GM19193 (cell line): ENCODE measurements around the gene SLC25A26.

Experiments used
- POLR2A ChIP-seq: IDR thresholded peaks from 4 replicates; pipeline ENCODE4 v1.6.1; 2011; ENCODE audit not compliant: insufficient read depth, insufficient read length; ENCODE audit errors: extremely low read depth

SLC25A26 gene

DNA sequence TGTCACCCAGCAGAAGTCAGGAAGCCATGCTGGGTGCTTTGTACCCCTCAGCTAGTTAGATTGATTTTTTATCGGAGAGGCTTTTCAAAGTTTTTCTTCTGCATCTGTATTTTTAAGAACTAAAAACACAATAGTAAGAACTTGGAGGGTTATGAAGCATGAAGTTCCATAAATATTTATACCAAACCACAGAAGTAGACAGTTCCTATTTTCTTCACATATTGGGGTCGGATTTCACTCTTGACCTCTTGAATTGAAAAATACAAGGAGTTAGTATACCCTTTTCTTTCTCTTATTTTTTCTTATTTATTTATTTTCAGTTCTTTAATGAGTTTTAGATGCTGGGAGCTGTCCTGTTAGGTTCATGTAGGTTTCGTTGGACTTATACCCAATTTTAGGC, 35.1 kb downstream of the SLC25A26 start:
- TF ChIP-seq POLR2A = no peak

GRCh38 chr3:66256806-66257205, 36.0 kb downstream of the SLC25A26 start:
- TF ChIP-seq POLR2A = no peak

GRCh38 chr3:66259566-66260255, 38.9 kb downstream of the SLC25A26 start:
- no peak for TF ChIP-seq POLR2A

GRCh38 chr3:66260431-66260830, 39.6 kb downstream of the SLC25A26 start:
- no peak for TF ChIP-seq POLR2A

GRCh38 chr3:66261355-66261754, 40.6 kb downstream of the SLC25A26 start:
- no peak for TF ChIP-seq POLR2A

DNA sequence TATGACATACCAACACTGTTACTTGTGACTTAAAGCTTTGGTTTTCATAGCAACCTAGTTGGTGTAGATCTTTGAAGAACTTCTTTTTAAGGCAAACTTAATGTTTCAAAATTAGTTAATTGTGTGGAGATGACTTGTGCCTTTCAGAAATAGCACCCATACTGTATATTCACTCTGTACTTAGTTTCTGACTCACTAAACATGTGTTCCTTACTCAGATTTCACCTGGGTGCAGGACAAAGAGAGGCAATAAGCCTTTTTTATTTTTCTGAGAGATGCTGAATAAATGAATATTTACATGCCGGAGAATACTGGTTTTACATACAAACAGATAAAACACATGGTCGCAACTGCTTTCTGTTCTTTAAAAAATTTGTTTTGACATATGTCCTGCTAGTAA, 44.8 kb downstream of the SLC25A26 start:
- TF ChIP-seq POLR2A = no peak

DNA sequence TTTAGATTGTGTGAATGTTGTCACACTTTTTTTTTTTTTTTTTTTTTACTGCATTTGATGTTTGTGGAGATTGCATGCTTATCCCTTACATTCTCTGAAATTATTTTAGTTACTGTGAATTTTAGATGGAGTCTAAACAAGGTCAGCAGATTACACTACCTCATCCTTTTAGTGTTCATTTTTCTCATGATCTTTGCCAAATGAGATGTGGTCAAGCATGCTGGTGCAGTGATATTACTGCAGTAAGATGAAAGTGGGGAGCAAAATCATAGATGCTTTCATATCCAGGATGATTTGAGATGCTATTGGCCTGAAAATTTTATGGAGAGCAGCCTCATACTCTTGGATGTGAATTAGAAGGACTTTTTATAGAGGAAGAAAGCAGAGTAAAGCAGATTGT, 45.8 kb downstream of the SLC25A26 start:
- no peak for TF ChIP-seq POLR2A

GRCh38 chr3:66267031-66267430, 46.2 kb downstream of the SLC25A26 start:
- no peak for TF ChIP-seq POLR2A

DNA sequence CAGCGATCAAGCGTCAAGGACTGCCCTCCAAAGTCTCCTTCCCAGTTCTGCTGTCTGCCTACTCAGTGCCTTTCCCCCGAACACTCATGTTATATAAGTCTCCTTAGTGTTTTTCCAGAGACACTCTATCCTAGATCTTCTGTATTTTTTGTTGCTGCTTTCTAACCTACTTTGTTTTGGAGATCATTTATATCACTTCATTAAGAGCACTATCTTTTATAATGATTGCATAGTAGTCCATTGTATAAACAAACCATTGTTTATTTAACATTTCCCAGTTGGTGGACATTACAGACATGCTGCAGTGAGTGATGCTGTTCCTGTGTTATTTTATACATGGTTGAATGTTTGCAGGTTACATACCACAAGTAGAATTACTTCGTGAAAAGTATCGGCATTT, 47.1 kb downstream of the SLC25A26 start:
- no peak for TF ChIP-seq POLR2A

- no peak for TF ChIP-seq POLR2A
Observed at GRCh38 chr3:66268864-66269263, 48.1 kb downstream of the SLC25A26 start.

DNA sequence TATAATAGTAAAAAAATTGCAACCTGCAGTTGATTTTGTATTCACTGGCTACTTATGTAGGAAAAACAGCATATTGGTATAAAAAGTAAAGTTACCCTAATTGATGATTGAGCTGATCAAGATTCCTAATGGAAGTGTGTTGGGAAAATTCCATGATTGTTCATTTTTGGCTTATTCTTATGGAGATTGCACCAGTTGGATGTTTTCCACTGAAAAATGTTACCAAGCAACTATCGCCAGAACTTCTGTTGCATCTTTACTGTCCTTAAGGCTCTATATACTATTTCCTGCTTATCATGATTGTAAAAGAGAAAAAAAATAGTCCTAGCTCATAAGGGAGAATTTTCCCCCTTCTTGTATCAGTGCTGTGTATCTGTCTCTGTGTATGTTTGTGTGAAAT, 48.6 kb downstream of the SLC25A26 start:
- TF ChIP-seq POLR2A = no peak

DNA sequence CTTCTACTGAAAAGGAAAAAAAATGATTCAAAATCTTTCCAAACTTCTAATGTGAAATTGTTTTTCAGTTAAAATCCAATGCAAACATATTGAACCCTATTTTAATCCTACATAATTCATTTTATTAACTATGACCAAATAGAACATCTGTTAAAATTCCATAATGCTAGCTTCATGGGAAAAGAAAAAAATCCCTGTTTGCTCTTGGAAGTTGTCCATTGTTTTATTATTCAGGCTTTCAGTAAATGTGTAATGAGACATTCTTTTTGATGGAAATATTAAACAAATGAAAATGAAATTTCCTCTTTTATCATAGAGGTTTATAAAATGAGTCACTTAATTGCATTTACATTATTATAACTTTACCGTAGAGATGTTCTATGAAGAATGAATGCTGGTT, 49.5 kb downstream of the SLC25A26 start:
- TF ChIP-seq POLR2A = no peak

- no peak for TF ChIP-seq POLR2A
Observed at GRCh38 chr3:66270701-66271100, 49.9 kb downstream of the SLC25A26 start.

DNA sequence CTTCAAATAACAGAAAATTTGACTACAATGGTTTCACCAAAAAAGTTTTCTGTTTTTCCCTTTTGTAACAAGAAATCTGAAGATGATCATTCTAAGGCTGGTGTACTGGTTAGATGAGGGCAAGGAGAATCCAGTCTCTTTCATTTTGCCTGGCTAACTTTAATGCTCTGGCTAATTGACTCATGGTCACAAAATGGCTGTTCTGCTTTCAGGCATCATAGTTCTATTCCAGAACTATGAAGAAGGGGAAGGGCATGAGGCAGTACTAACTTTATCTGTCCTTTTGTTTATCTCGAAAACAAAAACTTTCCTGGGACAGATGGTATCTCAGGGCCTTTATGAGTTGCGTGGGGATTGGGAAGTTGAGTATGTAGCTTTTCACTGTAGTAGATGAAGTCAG, 50.4 kb downstream of the SLC25A26 start:
- no peak for TF ChIP-seq POLR2A

GRCh38 chr3:66272016-66272415, 51.2 kb downstream of the SLC25A26 start:
- TF ChIP-seq POLR2A = no peak

DNA sequence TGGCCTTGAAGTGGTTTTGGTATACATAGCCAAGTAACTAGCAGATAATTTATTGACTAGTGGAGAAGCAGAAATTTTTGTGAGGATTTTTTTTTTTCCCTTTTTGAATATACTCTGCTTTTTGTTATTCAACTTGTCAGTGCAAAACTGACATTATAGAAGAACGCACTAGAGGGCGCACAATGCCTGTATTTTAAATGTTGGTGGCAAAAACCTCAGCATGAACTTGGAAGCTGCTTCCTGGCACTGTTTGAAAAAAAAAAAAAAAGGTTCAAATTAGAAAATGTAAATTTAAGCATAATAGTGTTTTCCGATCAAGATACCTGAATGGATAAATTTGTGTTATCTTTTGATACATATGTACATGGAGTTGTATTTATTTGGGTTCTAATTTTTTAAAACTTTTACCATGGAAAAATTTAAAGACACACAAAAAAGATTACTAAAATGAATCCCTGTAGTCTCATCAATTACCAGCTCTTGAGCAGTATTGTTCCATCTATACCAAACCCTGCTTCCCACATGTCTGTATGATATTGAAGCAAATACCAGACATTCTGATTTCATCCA, 56.0 kb downstream of the SLC25A26 start:
- no peak for TF ChIP-seq POLR2A

DNA sequence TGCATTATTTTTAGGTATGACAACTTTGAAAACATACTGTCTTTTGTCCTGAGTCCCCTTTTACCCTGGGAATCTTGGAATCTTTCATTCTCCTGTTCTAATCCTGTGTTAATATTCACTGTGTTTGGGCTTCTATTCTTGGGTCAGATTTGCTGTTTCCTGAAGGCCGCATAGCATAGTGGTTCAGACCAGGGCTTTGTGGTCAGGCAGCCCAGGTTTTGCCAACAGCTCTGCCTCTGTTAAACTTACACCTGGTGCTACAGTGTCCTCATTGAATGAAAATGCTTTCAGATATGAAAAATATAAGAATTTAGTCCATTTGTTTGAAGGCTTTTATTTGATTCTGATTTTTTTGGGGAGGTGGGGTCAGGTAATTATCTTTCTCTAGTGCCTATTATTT, 58.4 kb downstream of the SLC25A26 start:
- TF ChIP-seq POLR2A = no peak
